HG03135 (cell line): ENCODE measurements around the gene CRADD.

ENCODE experiments used
- ATAC-seq: cut with Tn5 transposase; IDR thresholded peaks from one replicate; pipeline ENCODE4 v1.9.1; 2021; ENCODE audit warnings: mild to moderate bottlenecking, moderate library complexity; ENCODE audit not compliant: unreplicated experiment

Gene CRADD

DNA sequence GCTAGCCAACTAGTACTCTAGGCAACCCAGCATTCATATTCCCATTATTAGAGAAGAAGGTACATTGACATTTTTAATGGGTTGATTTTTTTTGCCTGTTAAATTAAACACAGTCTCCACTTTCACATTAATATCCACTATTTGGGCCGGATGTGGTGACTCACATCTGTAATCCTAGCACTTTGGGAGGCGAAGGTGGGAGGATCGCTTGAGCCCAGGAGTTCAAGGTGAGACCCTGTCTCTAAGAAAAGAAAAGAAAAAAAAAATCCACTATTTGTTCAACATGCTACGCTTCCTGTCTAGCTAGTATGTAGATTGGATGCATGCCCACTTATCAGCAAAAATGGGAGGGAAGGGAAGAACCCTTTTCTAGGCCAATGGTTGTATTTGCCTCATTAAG, 7.1 kb upstream of the CRADD start:
- no peak for ATAC-seq

DNA sequence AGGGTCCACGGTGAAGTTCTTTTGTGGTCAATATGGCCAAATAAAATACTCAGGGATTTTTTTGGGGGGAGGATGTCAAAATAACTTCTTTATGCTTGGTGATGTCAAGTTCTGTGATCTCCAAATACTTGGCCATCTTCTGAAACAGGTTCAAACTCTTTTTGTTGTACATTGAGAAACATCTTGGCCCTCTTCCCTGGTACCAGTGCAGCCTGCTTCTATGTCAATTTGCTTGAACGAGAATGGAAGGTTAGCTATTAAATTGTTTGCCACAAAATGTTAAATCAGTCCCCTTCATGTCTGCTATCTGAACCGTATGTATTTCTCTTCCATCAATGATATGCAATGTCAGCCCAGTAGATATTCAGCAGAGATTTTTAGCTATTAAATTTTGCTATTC, 6.1 kb upstream of the CRADD start:
- ATAC-seq: no peak

DNA sequence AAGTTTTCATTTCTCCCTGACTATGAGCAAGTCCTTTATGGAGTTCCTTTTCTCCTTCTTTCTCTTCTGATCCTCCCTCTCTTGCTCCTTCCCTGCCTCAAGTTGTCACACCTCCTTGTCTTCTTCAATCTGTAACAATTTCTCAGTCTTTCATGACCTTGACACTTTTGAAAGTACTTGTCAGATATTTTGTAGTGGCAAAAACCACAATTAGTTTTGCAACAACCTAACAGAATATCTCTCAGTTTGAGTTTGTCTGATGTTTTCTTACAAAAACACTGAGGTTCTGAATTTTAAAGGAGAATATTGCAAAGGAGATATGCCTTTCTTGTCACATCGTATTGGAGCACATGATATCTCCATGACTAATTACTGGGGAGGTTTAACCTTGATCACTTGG, 4.1 kb upstream of the CRADD start:
- ATAC-seq: no peak

DNA sequence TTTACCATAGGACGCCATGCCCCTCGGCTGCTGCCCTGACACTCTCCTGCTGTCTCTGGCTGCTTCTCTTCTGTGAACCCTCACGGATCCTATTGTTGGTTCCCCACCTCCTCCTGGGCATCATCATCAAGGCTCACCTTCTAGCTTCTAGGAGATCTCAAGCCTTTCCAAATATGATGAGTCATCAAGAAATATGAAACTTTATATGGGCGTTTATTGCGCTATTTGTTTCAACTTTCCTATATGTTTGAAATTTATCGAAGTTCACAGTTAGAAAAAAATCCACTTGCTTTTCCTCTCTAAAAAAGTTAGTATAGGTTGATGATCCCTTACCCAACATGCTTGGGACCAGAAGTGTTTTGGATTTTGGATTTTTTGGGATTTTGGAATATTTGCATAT, 2.8 kb upstream of the CRADD start:
- ATAC-seq: no peak

DNA sequence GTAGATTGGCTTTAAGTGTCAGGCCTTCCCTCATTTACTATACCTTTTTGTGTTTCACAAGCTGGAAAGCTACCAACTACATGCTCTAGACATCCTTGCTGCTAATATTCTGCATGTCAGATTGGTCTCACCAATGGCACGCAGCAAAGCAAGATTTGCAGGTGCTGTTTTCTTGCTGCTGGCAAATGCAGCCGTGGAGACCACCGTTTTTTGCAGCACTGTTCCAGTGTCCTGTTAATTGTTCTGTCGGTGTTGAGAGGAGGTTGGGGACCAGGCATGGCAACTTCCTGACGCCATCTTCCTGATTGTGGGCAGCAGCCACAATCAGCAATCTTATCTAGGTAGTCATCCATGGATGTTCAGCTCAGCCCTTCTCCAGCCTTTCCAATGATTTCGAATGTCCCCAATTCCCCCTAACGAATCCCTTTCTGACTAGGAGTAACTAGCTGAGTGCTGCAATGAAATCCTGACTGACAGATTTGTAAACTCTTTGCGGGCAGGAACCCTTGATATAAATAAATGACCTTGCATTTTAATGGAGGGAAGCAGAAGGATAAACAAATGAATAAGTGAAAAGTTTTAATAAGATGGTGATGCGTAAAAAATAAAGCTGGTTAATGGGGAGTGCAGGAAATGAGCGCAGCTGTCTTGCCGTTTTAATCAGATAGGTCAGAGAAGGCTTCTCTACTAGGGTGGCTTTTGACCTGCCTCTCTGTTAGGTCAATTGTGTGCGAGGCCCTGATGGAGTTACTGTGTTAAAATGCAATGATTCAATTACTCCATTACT, 574 bp upstream of the CRADD start:
- ATAC-seq: peak; percentile 9

DNA sequence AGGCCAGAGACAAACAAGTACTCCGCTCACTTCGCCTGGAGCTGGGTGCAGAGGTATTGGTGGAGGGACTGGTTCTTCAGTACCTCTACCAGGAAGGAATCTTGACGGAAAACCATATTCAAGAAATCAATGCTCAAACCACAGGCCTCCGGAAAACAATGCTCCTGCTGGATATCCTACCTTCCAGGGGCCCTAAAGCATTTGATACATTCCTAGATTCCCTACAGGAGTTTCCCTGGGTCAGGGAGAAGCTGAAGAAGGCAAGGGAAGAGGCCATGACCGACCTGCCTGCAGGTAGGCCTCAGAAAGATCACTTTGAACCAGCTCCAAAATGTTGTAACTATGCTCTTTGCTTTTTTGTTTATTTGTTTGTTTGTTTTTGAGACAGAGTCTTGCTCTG, 1.6 kb downstream of the CRADD start:
- no peak for ATAC-seq

DNA sequence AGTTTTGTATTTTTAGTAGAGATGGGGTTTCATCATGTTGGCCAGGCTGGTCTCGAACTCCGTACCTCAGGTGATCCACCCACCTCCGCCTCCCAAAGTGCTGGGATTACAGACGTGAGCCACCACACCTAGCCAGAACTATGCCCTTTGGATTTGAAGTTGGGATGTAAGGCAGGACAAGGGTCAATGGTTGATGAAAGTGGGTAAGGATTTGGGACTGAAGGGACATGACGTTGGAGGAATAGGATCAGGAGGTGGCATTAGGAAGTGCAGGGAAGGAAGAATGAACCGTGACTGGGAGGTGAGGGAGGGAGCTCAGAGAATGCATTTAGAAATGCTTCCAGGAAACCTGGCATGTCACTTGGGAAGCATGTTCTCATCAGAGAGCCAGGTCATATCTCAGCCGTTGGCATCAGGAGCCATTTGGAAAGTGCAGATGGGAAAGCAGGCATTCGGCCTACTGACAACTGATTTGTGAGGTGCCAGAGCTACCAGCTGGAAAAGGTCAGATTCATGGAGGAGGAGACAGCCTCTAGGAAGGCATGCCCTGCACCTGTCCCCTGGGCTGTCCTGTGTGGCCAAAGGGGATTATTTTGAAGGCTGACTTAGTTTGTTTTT, 2.2 kb downstream of the CRADD start:
- ATAC-seq: no peak

DNA sequence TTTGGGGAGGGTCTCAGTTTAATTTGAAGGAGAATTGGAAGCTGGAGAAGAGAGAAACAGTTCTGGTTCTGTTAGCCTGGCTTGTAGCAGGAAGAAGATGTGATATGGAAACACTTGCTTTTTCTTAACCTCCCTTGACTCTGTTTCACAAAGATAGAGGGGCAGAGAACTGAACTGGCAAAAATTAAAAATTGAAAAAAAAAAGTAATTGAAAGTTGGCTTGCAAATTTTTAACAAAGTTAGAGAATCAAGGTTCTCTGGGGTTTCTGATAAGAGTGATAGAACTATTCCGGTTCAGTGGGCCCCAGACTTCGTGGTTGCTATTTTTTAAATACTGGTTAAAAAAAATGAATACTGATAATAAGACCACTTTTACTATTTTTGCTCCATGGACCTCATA, 2.8 kb downstream of the CRADD start:
- no peak for ATAC-seq

DNA sequence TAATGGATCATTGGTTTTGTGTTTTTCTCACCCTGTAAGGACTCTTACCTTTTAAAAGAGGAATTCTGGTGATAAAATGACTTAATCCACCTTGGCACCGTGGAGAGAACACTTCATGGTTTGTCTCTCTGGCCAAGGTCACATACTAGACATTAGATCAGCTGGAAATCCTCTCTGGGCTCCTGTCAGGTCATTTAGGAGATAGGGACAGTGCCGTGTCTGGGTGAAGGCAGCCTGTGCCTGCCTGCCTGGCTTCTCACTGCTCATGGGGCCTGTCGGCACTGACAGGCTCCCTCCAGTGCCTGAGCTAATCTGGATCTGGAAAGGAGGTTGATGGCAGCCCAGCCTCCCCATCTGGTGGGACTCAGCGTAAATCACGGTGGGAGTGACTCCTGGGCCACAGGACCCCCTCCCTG, 5.7 kb downstream of the CRADD start:
- ATAC-seq: no peak

DNA sequence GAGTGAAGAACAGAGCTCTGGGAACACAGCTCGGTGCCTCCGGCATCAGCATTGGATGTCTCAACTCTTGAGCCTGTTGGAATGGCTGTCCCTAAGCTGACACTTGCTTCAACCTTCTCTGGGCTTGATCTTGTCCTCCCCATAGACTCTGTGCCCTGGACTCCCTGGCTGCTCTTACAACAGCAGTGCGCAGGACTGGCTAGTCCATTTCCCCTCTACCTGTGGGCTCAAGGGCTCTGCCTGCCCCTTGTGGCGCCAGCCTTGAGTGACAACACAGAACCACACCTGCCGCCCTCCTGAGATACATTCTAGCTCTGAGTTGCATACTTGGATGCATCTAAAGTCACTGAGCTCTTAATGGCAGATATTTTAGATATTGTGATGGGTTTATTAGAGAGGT, 6.2 kb downstream of the CRADD start:
- no peak for ATAC-seq

DNA sequence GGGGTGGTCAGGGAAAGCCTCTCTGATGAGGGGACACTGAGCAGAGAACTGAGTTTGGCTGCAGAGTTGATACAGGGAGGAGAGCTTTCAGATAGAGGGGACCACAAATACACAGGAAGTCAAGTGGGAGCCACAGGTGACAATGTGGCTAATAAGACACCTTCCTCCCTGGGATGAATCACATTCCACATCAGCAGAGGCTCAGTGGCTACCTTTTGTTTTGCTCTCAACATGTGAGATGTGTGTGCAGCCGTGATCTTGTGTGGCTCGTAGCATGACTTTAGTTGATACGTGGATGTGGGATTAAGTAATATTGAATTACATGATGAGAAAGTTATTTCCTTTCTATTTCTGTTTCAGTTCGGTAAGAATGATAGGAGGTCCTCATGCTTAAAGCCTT, 7.5 kb downstream of the CRADD start:
- no peak for ATAC-seq

DNA sequence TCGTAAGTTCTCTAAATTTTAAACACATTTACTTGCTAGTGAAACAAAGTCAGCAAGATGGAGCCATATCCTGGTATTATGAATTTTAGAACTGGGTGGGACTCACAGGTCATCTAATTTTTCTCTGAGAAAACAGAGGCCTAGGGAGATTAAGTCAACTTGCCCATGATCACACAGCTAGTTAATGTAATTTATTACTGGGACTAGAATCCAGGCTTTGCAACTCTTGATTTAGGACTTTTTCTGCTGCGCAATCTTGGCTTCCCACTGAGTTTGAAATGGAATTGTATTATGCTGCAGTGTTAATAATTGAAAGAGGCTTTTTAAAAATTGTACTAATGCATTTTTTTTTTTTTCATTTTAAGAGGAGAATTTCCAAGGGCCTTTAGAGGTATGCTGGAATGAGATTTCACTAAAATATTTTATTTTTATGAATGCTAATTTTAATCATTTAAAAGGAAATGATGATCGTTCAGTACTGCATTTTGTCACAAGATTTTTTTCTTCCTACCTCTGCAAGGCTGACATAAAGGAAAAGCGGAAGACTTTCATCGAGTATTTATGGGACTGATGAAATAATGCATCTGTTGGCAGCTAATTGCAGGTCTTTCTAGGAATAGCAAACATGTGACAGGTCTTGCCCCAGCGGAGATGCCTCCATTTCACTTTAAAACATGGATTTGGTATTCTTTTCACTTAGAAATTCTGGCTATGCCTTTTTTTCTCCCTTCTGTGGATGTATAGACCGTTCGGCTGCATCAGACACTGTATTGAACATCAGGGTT, 9.6 kb downstream of the CRADD start:
- ATAC-seq: no peak

DNA sequence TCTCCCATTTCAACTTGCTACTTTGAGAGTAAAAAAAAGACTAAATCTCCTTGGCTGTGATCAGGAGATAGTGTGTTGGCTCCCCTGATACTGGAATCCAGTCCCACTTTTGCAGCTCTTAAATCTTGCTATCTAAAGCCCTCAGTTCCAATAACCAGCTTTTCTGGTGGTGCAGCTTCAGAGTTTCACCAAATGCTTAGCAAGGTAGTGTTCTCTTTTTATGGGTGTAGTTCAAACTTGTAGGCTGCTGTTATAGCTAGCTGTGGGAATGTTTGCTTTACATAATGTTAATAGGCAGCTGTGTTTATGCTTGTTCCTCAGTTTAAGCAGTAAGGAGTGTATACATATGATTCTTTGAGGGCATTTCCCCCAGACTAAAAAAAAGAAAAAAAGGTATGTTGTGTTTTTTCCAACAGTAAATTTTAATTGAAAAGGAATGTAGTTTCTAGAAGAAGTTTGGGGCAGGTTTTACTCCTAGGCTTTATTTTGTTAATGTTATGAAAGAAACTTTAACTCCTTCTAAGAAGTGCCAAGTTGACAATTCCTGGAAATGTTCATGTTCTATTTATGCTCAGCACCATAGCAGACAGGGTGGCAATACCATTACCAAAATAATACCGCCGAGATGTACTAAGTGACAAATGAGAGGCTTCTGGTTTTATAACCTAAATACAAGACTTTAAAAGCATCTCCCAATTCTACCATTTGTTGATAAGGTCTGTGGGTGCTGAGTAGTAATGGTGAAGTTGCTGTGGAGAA, 12.1 kb downstream of the CRADD start:
- ATAC-seq: no peak

DNA sequence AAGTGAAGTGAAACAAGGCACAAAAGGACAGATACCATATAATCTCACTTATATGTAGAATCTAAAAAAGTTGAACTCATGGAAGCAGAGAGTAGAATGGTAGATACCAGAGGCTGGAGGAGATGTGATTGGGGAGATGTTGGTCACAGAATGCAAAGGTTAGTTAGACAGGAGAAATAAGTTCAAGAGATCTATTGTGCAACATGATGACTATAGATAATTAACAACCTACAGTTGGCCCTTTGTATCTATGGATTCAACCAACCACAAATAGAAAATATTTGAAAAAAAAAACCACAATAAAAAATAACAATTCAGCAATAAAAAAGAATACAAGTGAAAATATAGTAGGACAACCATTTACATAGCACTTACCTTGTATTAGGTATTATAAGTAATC, 19.3 kb downstream of the CRADD start:
- ATAC-seq: no peak

DNA sequence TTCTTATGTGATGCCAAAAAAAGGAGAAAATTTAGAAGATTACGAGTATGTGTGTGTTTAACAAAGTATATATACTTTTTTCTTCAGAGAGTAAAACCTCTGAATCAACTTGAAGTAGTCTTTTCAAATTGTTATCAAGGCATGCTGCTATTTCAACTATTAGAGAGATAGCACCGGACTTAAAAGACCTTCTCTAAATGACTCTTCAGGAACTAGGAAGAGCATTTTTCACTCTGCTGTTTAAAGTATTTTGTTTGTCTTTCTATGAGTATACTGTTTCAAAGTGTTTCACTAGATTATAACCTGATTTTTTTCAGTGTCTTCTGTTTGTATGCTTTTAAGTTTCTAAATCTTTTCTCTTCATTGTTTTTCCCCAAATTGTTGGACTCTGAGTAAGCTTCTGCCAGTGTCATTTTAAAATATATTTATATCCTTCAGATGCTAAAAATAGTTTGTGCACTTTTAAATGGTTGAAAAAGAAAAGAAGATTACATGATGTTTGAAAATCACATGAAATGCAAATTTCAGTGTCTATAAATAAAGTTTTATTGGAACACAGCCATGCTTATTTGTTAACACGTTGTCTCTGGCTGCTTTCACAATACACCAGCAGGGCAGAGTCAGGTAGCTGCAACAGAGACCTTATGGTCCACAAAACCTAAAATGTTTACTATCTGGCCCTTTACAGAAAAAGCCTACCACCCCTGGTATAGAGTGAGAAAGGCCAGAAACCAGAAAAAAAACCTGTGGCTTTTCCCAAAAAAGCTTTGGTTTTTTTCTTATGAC, 21.3 kb downstream of the CRADD start:
- no peak for ATAC-seq

DNA sequence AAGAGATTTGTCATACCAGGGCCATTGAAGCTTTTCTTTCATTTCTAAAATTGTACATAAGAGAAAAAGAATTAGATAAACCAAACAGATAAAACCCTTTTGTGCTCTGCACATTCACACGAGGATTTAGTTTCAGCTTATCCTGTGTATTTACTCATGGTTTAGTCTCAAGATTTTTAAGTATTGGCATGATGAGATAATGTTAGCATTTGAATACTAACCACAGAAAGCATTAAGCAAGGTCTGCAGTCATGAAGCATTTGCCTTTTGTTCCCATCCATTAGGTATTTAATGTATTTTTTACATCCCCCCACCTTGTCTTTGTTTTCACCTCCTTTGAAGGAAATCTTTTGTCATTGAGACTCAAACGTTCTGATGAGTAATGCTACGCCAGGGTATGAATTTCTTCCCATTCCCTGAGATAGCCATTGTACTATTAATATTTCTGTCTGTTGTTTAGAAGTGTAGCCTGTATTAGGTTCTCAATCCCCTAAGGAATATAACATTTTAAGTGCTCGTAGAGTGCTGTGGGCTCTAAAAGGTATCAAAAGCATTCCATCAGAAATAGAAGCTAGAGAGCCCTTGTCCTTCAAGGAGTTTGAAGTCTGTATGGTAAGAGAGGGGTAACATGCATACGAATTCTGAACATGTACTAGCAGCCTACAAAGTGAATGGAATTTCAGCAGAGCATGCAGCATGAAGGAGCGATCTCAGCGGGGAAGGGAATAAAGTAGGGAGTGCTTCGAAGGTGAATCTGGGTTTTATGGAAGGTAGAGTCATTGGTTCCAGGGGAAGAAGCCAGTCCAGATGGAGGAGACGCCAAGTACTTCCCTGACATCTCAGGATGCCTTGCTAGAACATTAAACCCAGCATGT, 22.3 kb downstream of the CRADD start:
- ATAC-seq: no peak

DNA sequence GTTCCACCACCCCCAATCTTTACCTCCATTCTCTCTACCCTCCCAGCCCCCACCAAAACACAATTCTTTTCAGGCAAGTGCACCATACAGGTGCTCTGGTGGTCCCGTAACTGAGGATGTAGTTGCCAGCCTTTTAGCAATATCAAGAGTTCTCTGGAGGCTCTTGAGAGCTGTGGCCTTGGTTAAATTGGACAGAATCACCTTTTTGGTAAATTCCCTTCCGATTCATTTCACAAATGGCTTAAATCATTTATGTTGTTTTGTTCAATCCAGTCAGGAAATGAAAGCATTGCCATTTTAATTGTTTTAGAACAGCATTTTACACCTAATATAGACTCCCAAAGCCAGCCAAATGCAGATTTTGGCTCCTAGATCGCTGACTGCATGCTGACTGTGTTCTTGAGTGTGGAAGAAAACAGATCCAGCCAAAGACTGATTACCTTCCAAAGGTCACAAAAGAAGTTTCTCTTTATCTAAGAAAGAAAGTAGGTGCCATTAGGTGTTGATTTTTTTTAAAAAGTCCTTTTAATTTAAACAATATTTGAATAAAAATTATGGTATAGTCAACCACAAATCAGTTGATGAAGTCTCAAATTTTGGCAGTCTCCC, 25.6 kb downstream of the CRADD start:
- ATAC-seq: no peak

DNA sequence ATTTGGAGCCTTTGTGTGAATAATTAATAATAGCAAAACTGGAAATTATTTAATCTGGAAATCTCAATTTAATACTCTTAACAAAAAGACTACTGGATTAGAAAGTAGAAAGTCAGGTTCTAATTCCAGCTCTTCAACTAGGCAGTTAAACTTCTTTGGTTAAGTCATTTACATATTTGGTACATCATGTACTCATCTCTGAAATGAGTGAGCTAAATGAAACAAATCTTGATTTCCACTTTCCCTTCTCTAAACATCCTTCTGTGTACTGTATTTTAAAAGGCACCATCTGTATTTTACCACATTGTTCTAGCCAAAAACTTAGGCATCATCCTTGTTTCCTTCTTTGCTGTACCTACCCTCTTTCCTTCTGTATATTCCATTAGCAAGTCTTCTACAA, 26.9 kb downstream of the CRADD start:
- no peak for ATAC-seq

DNA sequence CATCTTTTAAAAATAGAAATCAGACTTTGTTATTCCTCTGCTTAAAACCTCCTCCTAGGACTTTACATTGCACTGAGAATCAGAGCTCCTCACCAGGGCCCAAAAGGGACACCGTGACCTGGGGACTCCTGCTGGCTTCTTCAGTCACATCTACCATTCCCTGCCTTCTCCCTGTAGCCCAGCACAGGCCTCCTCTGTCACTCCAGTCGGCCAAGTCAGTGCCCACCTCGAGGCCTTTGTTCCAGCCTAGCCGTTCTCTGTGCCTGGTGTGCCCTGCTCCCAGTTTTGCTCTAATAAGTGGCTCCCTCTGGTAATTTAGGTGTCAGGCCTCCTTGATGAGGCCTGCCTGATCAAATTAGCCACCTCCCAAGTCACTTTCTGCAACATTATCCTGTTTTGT, 27.4 kb downstream of the CRADD start:
- no peak for ATAC-seq
